ENCODE measurements around the gene SNAP29. TPM values are rescaled to one million over a fixed set of nuclear protein-coding genes. Genes with fewer than 3 reads are reported as not detected.
A peak's percentile ranks its signal among the peaks of the same experiment; 100 is the strongest.

Gene SNAP29
- total RNA-seq, 1 donor from 2014 or later, result 20.2 TPM

DNA sequence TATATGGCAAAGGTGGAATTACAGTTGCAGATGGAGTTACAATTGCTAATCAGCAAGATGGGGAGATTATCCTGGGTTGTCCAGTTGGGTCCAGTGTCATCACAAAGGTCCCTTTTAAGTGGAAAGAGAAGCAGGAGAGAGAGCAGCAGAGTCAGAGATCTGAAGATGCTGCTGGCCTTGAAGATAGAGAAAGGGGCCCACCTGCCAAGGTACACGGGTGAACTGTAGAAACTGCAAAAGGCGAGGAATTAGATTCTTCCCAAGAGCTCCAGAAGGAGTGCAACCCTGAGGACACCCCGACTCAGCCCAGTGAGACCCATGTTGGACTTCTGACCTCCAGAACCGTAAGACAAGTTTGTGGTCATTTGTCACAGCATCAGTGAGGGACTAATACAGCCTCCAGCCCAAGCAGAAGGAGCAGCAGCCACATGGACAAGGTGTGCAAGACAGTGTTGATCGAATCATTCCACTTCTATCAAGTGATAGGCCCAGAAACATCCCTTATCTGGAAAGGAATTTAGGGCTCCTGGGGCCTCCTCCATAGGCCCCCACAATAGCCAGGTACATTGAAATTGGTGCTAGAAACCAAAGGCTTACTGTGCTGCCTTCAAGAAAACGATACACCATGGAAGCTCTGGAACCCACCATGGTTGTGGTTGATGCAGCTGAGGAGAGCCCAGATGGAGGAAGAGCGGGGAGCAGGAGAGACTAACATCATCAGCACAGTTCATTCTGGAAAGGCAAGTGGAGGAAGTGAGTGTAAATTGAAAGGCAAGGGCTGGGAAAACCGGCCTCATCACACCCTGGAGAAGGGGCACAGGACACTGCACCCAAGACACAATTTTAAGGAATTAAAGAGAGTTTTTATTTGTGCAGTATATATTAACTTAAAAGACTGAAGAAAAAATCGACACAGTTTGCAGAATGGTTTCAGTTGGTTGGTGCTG, 23.3 kb downstream of the SNAP29 start:
- TF ChIP-seq, protein P1, sequence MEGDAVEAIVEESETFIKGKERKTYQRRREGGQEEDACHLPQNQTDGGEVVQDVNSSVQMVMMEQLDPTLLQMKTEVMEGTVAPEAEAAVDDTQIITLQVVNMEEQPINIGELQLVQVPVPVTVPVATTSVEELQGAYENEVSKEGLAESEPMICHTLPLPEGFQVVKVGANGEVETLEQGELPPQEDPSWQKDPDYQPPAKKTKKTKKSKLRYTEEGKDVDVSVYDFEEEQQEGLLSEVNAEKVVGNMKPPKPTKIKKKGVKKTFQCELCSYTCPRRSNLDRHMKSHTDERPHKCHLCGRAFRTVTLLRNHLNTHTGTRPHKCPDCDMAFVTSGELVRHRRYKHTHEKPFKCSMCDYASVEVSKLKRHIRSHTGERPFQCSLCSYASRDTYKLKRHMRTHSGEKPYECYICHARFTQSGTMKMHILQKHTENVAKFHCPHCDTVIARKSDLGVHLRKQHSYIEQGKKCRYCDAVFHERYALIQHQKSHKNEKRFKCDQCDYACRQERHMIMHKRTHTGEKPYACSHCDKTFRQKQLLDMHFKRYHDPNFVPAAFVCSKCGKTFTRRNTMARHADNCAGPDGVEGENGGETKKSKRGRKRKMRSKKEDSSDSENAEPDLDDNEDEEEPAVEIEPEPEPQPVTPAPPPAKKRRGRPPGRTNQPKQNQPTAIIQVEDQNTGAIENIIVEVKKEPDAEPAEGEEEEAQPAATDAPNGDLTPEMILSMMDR (conservative IDR thresholded peaks at IDR 0.05), result no peak
- Mint-ChIP-seq H3K4me3 (no peak overlapping the region), H3K9me3 (no peaks in the 10 kb centered on the region), H3K27ac (ENCODE audit: unreplicated experiment) (no peak overlapping the region), H3K4me1 (peaks cover 10% of the 10 kb centered on the region), H3K36me3 (ENCODE audit: low read depth) (no peaks in the 10 kb centered on the region), H3K27me3 (ENCODE audit: low read depth) (no peaks in the 10 kb centered on the region)
- DNase-seq (ENCODE audit: low read depth, low spot score), result no peak

DNA sequence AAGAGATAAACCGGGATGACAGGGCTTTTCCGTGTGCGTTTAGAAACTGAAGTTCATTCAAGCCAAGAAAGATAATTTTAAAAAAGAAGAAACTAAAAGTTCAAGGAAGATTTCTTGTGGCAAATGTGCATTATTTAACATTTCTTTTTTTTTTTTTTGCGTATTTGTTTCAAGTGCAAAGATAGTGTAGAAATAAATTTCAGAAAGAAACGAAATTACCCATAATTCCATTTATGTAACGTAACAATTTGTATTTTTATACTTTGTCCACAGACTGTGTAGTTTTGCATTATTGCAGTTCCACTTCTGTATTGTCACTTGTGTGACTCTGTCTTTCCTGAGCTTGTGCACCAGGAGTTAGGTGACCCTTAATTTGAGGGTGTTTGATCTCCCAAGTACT, 24.0 kb downstream of the SNAP29 start:
- Mint-ChIP-seq H3K27me3 (ENCODE audit: low read depth) (no peaks in the 10 kb centered on the region), H3K27ac (ENCODE audit: unreplicated experiment) (no peak overlapping the region), H3K4me1 (peaks cover 7% of the 10 kb centered on the region), H3K36me3 (ENCODE audit: low read depth) (peaks cover 2% of the 10 kb centered on the region), H3K4me3 (no peak overlapping the region), H3K9me3 (no peaks in the 10 kb centered on the region)
- no peak for DNase-seq (ENCODE audit: low read depth, low spot score)
- TF ChIP-seq, protein P1 (conservative IDR thresholded peaks at IDR 0.05), result no peak

DNA sequence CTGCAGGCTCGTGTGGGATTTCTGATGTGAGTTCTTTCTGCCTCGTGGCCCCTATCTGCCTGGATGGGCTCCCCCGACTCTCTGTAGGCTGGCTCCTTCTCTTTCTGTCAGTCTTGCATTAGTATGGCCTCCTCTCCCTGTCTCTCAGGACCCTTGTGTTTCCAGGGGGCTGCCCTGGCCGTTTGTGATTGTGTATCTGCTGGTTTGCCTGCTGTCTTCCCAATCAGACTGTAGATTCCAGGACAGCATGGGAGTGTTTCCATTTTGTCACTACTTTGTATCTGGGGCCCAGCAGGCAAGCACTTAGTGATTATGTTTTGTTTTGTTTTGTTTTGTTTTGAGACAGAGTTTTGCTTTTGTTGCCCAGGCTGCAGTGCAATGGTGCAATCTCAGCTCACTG, 25.6 kb downstream of the SNAP29 start:
- Mint-ChIP-seq H3K9me3 (no peaks in the 10 kb centered on the region), H3K27me3 (ENCODE audit: low read depth) (no peaks in the 10 kb centered on the region), H3K4me1 (peaks cover 5% of the 10 kb centered on the region), H3K36me3 (ENCODE audit: low read depth) (peaks cover 5% of the 10 kb centered on the region), H3K27ac (ENCODE audit: unreplicated experiment) (no peak overlapping the region), H3K4me3 (no peak overlapping the region)
- no peak for DNase-seq (ENCODE audit: low read depth, low spot score)
- TF ChIP-seq, protein P1 (conservative IDR thresholded peaks at IDR 0.05), result no peak

DNA sequence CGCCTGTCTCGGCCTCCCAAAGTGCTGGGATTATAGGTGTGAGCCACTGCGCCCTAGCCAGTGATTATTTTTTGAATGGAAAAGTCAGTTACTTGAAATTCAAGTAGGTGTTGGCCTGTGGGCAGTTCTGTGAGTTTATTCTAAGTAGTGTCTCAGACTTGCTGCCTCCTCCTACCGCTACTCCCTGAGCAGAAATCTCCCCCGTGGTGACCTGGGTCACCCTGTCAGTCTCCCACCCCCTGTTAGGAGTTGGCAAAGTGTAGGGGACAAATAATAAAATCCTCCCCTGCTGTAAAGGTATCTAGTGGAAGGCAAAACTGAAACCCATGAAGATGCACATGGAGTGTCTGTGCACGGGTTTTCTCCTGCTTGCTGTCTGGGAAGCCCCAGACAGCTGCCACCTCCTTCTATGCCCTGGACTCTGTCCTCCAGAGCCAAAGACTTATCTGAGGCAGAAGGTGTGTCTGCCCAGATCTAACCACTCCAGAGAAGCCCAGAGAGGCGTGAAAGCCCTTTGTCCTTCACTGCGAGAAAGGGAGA, 26.3 kb downstream of the SNAP29 start:
- peaks cover 5% of the 10 kb centered on the region for H3K36me3 Mint-ChIP-seq (ENCODE audit: low read depth)
- DNase-seq (ENCODE audit: low read depth, low spot score), result no peak
- TF ChIP-seq, protein P1 (conservative IDR thresholded peaks at IDR 0.05), result no peak
- H3K4me3 Mint-ChIP-seq, result no peak overlapping the region
- no peaks in the 10 kb centered on the region for H3K9me3 Mint-ChIP-seq
- no peak overlapping the region for H3K27ac Mint-ChIP-seq (ENCODE audit: unreplicated experiment)
- no peaks in the 10 kb centered on the region for H3K27me3 Mint-ChIP-seq (ENCODE audit: low read depth)
- H3K4me1 Mint-ChIP-seq, result peaks cover 5% of the 10 kb centered on the region

DNA sequence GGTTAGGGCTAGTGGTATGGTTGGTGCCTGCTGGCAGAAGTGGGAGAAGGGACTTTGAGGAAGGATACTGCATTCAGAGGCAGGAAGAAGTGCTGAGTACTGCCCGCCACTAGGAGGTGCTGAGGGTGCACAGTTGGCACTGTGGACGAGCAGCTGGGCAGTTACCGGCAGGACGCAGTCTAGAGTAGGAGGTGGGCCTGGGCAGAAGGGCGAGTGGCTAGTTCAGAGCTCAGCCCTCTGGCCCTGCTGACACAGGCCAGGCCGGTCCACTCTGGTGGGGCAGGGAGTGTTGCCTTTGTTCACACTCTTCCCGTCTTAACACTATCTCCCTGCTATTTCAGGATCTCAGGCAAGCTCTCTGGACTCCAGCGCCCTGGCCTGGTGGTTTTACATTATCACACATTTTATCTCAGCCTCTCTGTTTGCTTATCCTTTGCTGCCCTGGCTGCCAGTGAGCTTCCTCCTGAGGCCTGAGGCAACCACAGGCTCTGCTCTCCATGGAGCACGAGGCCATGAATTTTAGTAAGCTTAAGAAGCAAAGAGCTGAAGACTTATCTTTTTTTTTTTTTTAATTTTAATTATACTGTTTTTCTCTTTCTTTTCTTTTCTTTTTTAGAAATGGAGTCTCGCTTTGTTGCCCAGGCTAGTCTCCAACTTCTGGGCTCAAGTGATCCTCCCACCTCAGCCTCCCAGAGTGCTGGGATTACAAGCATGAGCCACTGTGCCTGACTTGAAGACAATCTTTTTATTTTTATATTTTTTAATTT, 26.9 kb downstream of the SNAP29 start:
- H3K27ac Mint-ChIP-seq (ENCODE audit: unreplicated experiment), result peak overlapping the region; percentile 81
- H3K4me3 Mint-ChIP-seq, result no peak overlapping the region
- H3K9me3 Mint-ChIP-seq, result no peaks in the 10 kb centered on the region
- H3K4me1 Mint-ChIP-seq, result peaks cover 5% of the 10 kb centered on the region
- peaks cover 5% of the 10 kb centered on the region for H3K36me3 Mint-ChIP-seq (ENCODE audit: low read depth)
- H3K27me3 Mint-ChIP-seq (ENCODE audit: low read depth), result no peaks in the 10 kb centered on the region
- peak; percentile 76 for DNase-seq (ENCODE audit: low read depth, low spot score)
- TF ChIP-seq, protein P1 (conservative IDR thresholded peaks at IDR 0.05), result peak; percentile 90
